HG03558 (cell line): Measurements from ENCODE around the gene RHOG.
"Not testable (repeated sequence)": the region's sequence is repeated elsewhere in the genome, so short reads cannot be mapped to it uniquely, and the experiment has no call there.

ENCODE experiments used
- ATAC-seq: cut with Tn5 transposase; IDR thresholded peaks from one replicate; pipeline ENCODE4 v1.9.1; 2021; ENCODE audit warnings: moderate number of reproducible peaks; ENCODE audit not compliant: unreplicated experiment; ENCODE audit errors: extremely low read depth

RHOG gene

GRCh38 chr11:3860898-3861393, 20.2 kb upstream of the RHOG start:
- ATAC-seq = not testable (repeated sequence)

- ATAC-seq = no peak
These were observed 19.6 kb upstream of the RHOG start for GRCh38 chr11:3860375-3860774.

- ATAC-seq = no peak
These were observed 18.7 kb upstream of the RHOG start for GRCh38 chr11:3859373-3859881.

GRCh38 chr11:3857628-3858027, 16.9 kb upstream of the RHOG start:
- no peak for ATAC-seq

GRCh38 chr11:3856856-3857553, 16.2 kb upstream of the RHOG start:
- ATAC-seq = no peak

GRCh38 chr11:3855808-3856491, 15.2 kb upstream of the RHOG start:
- no peak for ATAC-seq

- ATAC-seq = peak; percentile 40
These were observed 14.4 kb upstream of the RHOG start, which contains the start of gene STIM1 for GRCh38 chr11:3854977-3855807. TSS of gene STIM1 (plus strand) at chr11:3855664. CDS start at chr11:3856271, 607 bp downstream.

- no peak for ATAC-seq
These were observed 13.9 kb upstream of the RHOG start for GRCh38 chr11:3854660-3854976.

- ATAC-seq = no peak
These were observed 13.3 kb upstream of the RHOG start for GRCh38 chr11:3853899-3854659.

- no peak for ATAC-seq
These were observed 12.7 kb upstream of the RHOG start for GRCh38 chr11:3853545-3853842.

- ATAC-seq = no peak
These were observed 8.6 kb upstream of the RHOG start for GRCh38 chr11:3849297-3849874.

- no peak for ATAC-seq
These were observed 4.9 kb upstream of the RHOG start for GRCh38 chr11:3845670-3846069.

- no peak for ATAC-seq
These were observed 4.5 kb upstream of the RHOG start for GRCh38 chr11:3845246-3845645.

- no peak for ATAC-seq
These were observed 2.6 kb upstream of the RHOG start for GRCh38 chr11:3843326-3843725.

GRCh38 chr11:3841426-3842350, 929 bp upstream of the RHOG start:
- peak; percentile 36 for ATAC-seq

- no peak for ATAC-seq
These were observed 522 bp downstream of the RHOG start for GRCh38 chr11:3840004-3840869.

GRCh38 chr11:3838504-3838903, 2.3 kb downstream of the RHOG start:
- no peak for ATAC-seq

- ATAC-seq = no peak
These were observed 3.0 kb downstream of the RHOG start for GRCh38 chr11:3837793-3838192.
